GM21528 (cell line): Measurements from ENCODE around the gene SLF1.

ENCODE experiments used
- ATAC-seq: cut with Tn5 transposase; IDR thresholded peaks from one replicate; pipeline ENCODE4 v1.9.1; 2021; ENCODE audit warnings: mild to moderate bottlenecking, moderate library complexity; ENCODE audit not compliant: unreplicated experiment, low FRiP score

SLF1 gene

GRCh38 chr5:94660506-94660905, 42.0 kb downstream of the SLF1 start:
- no peak for ATAC-seq

GRCh38 chr5:94661086-94661485, 42.6 kb downstream of the SLF1 start:
- no peak for ATAC-seq

GRCh38 chr5:94667937-94668336, 49.5 kb downstream of the SLF1 start:
- ATAC-seq = no peak

- no peak for ATAC-seq
Observed at GRCh38 chr5:94670726-94671125, 52.3 kb downstream of the SLF1 start.

GRCh38 chr5:94672746-94673145, 54.3 kb downstream of the SLF1 start:
- ATAC-seq = no peak

- no peak for ATAC-seq
Observed at GRCh38 chr5:94674490-94675382, 56.3 kb downstream of the SLF1 start.

- ATAC-seq = no peak
Observed at GRCh38 chr5:94675965-94676618, 57.6 kb downstream of the SLF1 start.

- no peak for ATAC-seq
Observed at GRCh38 chr5:94682814-94683520, 64.5 kb downstream of the SLF1 start.

GRCh38 chr5:94689908-94690307, 71.4 kb downstream of the SLF1 start:
- ATAC-seq = no peak

GRCh38 chr5:94690778-94691177, 72.3 kb downstream of the SLF1 start:
- ATAC-seq = no peak

- ATAC-seq = no peak
Observed at GRCh38 chr5:94691291-94691690, 72.8 kb downstream of the SLF1 start.

- no peak for ATAC-seq
Observed at GRCh38 chr5:94691949-94692348, 73.5 kb downstream of the SLF1 start.

- ATAC-seq = no peak
Observed at GRCh38 chr5:94692581-94692980, 74.1 kb downstream of the SLF1 start.

- ATAC-seq = no peak
Observed at GRCh38 chr5:94693043-94693822, 74.8 kb downstream of the SLF1 start.

- no peak for ATAC-seq
Observed at GRCh38 chr5:94693845-94694370, 75.4 kb downstream of the SLF1 start.

- no peak for ATAC-seq
Observed at GRCh38 chr5:94694671-94695070, 76.2 kb downstream of the SLF1 start.

GRCh38 chr5:94698197-94698596, 79.7 kb downstream of the SLF1 start:
- ATAC-seq = no peak

GRCh38 chr5:94699562-94699961, 81.1 kb downstream of the SLF1 start:
- ATAC-seq = no peak

- ATAC-seq = peak; percentile 81
Observed at GRCh38 chr5:94700592-94700991, 82.1 kb downstream of the SLF1 start.

GRCh38 chr5:94702729-94703128, 84.3 kb downstream of the SLF1 start:
- peak; percentile 72 for ATAC-seq
